IPS-15b (cell line): ENCODE results near the gene UGT1A8.

Experiments
- H3K27me3 ChIP-seq: one replicate; pipeline ENCODE4 v1.6.1; 2013; ENCODE audit warnings: low read length; ENCODE audit not compliant: control insufficient read depth, insufficient read depth
- H3K36me3 ChIP-seq: one replicate; pipeline ENCODE4 v1.6.1; 2013; ENCODE audit warnings: low read length; ENCODE audit not compliant: control insufficient read depth, insufficient read depth
- H3K4me1 ChIP-seq: one replicate; pipeline ENCODE4 v1.6.1; 2013; ENCODE audit warnings: mild to moderate bottlenecking, low read length; ENCODE audit not compliant: control insufficient read depth, insufficient read depth
- H3K4me3 ChIP-seq: one replicate; pipeline ENCODE4 v1.5.1; 2013; ENCODE audit warnings: low read depth, low read length
- H3K9ac ChIP-seq: one replicate; pipeline ENCODE4 v1.6.1; 2013; ENCODE audit warnings: low read depth, mild to moderate bottlenecking, low read length
- H3K9me3 ChIP-seq: one replicate; pipeline ENCODE4 v1.6.1; 2013; ENCODE audit warnings: mild to moderate bottlenecking, low read length; ENCODE audit not compliant: control insufficient read depth, insufficient read depth

UGT1A8 gene

DNA sequence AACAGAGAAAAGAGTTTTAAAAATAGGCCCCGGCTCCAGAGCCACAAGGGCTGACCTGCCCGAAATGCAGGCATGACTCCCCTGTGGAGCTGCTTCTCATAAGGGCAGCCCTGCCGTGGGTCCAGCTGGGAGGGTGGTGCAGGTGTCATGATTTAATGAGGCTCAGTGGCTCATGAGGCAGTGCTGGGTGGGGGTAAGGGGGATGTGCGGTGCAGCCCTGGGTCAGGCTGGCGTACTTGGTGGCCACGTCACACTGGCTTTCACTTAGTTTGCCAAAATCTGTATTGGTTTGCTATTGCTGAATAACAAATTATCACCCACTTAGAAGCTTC is 203.3 kb downstream of the UGT1A8 start:
- no peaks in the 10 kb centered on the region for H3K4me1 ChIP-seq

DNA sequence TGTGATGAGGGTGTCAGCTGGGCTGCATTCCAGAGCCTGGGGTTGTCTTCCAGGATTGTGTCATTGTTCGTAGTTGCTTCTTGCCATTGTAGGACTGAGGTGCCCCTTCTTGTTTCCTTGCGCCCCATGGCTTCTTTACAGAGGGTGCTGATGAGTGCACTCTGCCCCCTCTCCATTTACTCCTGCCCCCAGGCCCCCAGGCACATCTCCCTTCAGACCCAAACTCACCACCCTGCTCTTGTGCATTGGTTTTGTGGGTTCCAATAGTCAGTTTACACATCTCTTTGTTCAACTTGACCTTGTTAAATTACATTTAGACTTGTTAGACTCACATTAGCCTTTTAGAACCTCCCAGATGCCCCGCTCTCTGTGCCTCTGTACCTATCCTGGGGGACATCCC is 203.8 kb downstream of the UGT1A8 start:
- H3K36me3 ChIP-seq = no peaks in the 10 kb centered on the region
- no peaks in the 10 kb centered on the region for H3K4me1 ChIP-seq
- no peaks in the 10 kb centered on the region for H3K9me3 ChIP-seq
- no peaks in the 10 kb centered on the region for H3K27me3 ChIP-seq
- H3K9ac ChIP-seq = no peak overlapping the region
- no peak overlapping the region for H3K4me3 ChIP-seq

More for the DNA sequence above, 203.3 kb downstream of the UGT1A8 start:
- H3K9me3 ChIP-seq = no peaks in the 10 kb centered on the region
- H3K9ac ChIP-seq = no peak overlapping the region
- no peaks in the 10 kb centered on the region for H3K36me3 ChIP-seq
- H3K4me3 ChIP-seq = no peak overlapping the region
- H3K27me3 ChIP-seq = no peaks in the 10 kb centered on the region

DNA sequence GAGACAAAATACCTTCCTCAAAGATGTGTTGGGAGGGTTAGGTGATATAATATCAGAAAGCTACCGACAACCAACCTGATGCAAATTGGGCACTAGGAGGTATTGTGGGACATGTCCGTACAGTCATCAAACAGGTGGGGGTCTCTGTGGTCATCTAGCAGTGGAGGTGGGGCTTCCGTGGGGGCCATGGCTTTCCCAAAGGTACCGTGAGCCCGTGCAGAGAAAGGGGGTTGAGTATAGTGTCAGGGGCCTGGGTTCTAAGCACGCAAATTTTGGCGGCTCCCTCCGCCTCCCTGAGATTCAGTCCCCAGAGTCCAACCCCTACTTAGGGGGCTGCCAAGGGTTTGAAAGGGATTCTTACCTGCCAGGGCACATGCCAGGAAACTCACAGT is 204.3 kb downstream of the UGT1A8 start:
- Histone ChIP-seq H3K4me3 (no peak overlapping the region), H3K9me3 (no peaks in the 10 kb centered on the region), H3K4me1 (no peaks in the 10 kb centered on the region), H3K27me3 (no peaks in the 10 kb centered on the region), H3K36me3 (no peaks in the 10 kb centered on the region), H3K9ac (no peak overlapping the region)

DNA sequence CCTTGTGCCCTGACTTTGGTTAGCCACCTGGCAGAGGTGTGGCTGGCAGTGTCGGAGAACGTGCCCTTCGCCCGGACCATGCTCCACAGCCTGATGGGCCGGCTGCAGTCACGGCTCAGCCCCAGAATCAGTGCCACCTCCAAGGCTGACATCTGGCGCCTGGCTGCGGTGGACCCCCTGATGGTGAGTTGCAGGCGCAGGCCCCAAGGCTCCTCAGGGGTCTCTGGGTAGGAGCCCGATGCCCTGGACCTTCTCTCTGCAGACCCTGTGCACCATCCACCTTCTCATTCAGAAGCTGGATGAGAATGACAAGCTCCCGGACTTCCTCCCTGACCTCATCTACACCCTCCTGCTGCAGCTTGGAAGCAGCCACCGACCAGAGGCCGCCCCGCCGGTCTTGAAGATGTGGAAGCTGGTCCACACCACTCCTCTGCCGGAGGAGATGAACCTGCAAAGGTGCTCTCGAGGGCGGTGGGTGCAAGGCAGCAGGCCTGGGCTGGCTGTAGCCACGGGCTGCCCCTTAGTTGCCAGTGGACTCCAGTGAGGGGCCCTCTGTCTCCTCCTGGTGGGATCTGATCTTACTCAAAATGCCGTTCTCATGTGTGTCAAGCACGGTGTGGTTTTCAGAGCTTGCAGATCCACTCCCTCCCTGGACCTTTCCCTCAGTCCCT is 204.8 kb downstream of the UGT1A8 start:
- no peak overlapping the region for H3K9ac ChIP-seq
- H3K36me3 ChIP-seq = no peaks in the 10 kb centered on the region
- H3K27me3 ChIP-seq = no peaks in the 10 kb centered on the region
- no peak overlapping the region for H3K4me3 ChIP-seq
- H3K9me3 ChIP-seq = no peaks in the 10 kb centered on the region
- H3K4me1 ChIP-seq = no peaks in the 10 kb centered on the region
